Esophagus (tissue), 2 donors: Measurements from ENCODE around the gene DOK3. TPM values are rescaled to one million over a fixed set of nuclear protein-coding genes. Genes with fewer than 3 reads are reported as not detected.
A peak's percentile ranks its signal among the peaks of the same experiment; 100 is the strongest.
"Not testable (repeated sequence)": the region's sequence is repeated elsewhere in the genome, so short reads cannot be mapped to it uniquely, and the experiment has no call there.

Experiments
- H3K27ac ChIP-seq, 2 donors: one replicate each; pipeline ENCODE4 v1.5.1; 2013; ENCODE audit warnings: low read depth in 2 of 2, mild to moderate bottlenecking in 2 of 2, inconsistent platforms in 1 of 2, low read length in 1 of 2, moderate library complexity in 1 of 2
- H3K27me3 ChIP-seq, 2 donors: one replicate each; pipeline ENCODE4 v1.6.1; 2013; ENCODE audit warnings: low read length in 2 of 2, control low read depth in 1 of 2, mild to moderate bottlenecking in 1 of 2; ENCODE audit not compliant: insufficient read depth in 2 of 2, control insufficient read depth in 1 of 2
- H3K36me3 ChIP-seq, 2 donors: one replicate each; pipeline ENCODE4 v1.6.1; 2013; ENCODE audit warnings: low read length in 1 of 2; ENCODE audit not compliant: control insufficient read depth in 2 of 2, insufficient read depth in 2 of 2
- H3K4me1 ChIP-seq, 2 donors: one replicate each; pipeline ENCODE4 v1.6.1; 2013; ENCODE audit warnings: low read length in 1 of 2; ENCODE audit not compliant: control insufficient read depth in 2 of 2, insufficient read depth in 2 of 2
- H3K4me3 ChIP-seq, 2 donors: one replicate each; pipeline ENCODE4 v1.5.1; 2013; ENCODE audit warnings: low read length in 2 of 2, mild to moderate bottlenecking in 2 of 2, low read depth in 1 of 2, moderate library complexity in 1 of 2
- H3K9me3 ChIP-seq, 2 donors: one replicate each; pipeline ENCODE4 v1.6.1; 2013; ENCODE audit warnings: mild to moderate bottlenecking in 2 of 2, low read depth in 1 of 2, low read length in 1 of 2, moderate library complexity in 1 of 2; ENCODE audit not compliant: control insufficient read depth in 2 of 2, insufficient read depth in 1 of 2
- WGBS, 2 donors: extraction: QIAGEN DNeasy Blood & Tissue Kit; methylation state at CpG; one replicate each; pipeline ENCODE4 v1.1.7; 2013; 5-methylcytosine and 5-hydroxymethylcytosine counted together
- polyA plus RNA-seq, 2 donors: library from polyadenylated mRNA; stranded (reverse); fragments of 200-250 nt; gene quantifications; one replicate each; pipeline ENCODE4 v1.2.3, GENCODE V29; 2013
- donor health status: healthy with polysubstance abuse.
- donor health status: Bipolar disorder and iron deficiency.

The DOK3 gene
- polyA plus RNA-seq, 2 donors = 2.4 to 5.1 TPM

DNA sequence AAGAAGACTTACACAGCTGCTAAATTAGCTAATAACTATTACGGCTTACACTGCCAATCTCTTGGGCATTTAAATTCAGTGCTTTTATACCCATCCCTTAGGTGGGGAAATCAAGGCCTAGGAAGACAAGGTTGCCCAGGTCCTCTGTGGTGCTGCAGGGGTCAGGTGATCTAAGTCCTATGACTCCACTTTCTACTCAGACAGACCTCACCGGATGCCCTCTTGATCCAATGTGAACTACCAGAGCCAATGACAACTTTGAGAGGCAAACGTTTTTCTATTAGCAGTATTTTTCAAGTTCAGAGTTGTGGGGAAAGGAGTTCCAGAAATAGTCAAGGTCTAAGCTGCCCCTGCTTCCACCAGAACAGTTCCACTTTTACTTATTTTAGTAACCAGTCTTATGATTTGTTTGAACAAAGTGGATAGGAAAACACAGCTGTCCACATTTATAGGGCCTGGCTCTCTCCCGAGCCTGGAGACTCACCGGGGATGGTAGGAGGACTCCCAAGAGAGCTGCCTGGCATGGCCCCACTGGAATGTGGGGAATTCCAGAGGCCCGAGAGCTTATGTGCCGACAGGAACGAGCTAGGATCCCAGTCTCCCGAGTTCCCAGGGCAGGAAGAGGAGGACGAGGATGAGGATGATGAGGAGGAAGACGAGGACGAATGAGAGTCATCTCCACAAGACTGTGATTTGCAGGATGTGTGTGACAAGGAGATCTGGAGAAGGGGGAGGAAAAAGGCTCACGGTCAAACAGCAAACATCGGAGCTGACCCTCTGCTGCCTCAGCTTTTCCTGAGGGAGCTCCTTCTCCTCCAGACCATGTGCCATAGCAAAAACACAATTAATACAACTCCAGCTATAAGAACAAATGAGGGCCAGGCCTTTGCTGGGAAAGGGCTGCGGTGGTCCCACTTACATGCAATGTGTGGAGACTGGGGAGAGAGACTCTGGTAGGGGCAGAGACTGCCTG lies 28.0 kb upstream of the DOK3 start:
- Histone ChIP-seq H3K27ac (peak overlapping the region; percentile 45 to 51), H3K36me3 (peaks cover 3 to 26% of the 10 kb centered on the region in 2 donors)

DNA sequence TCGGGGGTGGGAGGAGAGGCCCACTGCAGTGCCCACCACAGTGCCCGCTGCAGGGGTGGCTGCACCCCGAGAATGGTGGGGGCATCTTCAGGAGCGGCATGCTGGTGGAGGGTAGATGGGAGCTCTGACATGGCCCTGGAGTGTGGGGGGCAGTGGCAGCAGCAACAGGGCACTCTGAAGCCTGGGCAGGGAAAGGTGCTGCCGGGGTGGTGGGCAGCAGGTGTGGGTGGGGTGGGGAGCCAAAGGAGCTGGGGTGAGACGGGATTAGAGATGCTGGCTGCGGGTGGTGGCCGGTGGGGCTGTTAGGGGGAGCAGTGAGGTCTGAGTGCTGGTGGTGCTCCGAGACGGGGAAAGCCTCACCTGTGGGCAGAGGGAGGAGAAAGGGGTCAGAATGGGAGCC lies 26.8 kb upstream of the DOK3 start:
- Histone ChIP-seq H3K27me3 (no peaks in the 10 kb centered on the region), H3K36me3 (peaks cover 3 to 34% of the 10 kb centered on the region in 2 donors)
- WGBS, 2 donors = 94 to 97% methylated on average over 10 of the region's 10 CpGs

More for the DNA sequence above, 28.0 kb upstream of the DOK3 start:
- Histone ChIP-seq H3K27me3 (no peaks in the 10 kb centered on the region), H3K9me3 (no peaks in the 10 kb centered on the region), H3K4me1 (peaks cover 0 to 6% of the 10 kb centered on the region in 2 donors), H3K4me3 (no peak overlapping the region)
- WGBS, 2 donors = 35 to 43% methylated on average over 15 of the region's 15 CpGs

DNA sequence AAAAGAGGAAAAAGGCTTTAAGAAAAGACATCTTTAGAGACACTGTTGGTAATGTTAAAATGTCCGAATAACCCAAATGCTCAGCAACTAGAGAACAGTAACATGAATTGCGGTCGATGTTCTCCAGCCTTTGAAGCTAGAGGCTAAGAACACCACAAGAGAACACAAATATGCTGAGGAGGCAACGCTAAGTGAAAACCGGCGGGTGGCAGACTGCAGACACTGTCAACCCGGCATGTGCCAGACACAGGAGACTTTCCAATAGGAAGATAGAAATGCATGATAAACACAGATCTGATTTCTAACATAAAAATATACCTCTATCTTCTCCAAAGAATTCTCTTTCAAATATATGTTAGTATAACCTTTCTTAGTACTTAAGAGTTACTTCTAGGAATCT lies 25.5 kb upstream of the DOK3 start:
- H3K4me3 ChIP-seq = no peak overlapping the region
- peaks cover 12 to 45% of the 10 kb centered on the region in 2 donors for H3K36me3 ChIP-seq
- WGBS, 2 donors = 94 to 95% methylated on average over 7 of the region's 7 CpGs
- H3K27ac ChIP-seq = no peak overlapping the region
- no peaks in the 10 kb centered on the region for H3K9me3 ChIP-seq
- H3K4me1 ChIP-seq = peaks cover 0 to 12% of the 10 kb centered on the region in 2 donors
- no peaks in the 10 kb centered on the region for H3K27me3 ChIP-seq

More for the DNA sequence above, 26.8 kb upstream of the DOK3 start:
- Histone ChIP-seq H3K4me3 (no peak overlapping the region), H3K27ac (peak overlapping the region in 1 of 2 donors; percentile 6), H3K4me1 (peaks cover 0 to 7% of the 10 kb centered on the region in 2 donors), H3K9me3 (no peaks in the 10 kb centered on the region)

DNA sequence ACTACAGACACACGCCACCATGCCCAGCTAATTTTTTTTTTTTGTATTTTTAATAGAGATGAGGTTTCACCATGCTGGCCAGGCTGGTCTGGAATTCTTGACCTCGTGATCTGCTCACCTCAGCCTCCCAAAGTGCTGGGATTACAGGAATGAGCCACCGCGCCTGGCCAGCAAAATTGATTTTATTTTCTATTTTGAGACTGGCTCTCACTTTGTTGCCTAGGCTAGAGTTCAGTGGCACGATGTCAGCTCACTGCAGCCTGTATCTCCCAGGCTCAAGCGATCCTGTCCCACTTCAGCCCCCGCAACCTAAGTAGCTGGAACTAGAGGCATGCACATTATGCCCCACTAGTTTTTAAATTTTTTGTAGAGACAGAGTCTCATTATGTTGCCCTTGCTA lies 24.8 kb upstream of the DOK3 start:
- peaks cover 12 to 52% of the 10 kb centered on the region in 2 donors for H3K36me3 ChIP-seq

GRCh38 chr5:177531209-177531940 lies 21.7 kb upstream of the DOK3 start:
- Histone ChIP-seq H3K27ac (peak overlapping the region; percentile 21 to 92), H3K36me3 (peaks cover 13 to 62% of the 10 kb centered on the region in 2 donors)

More for the DNA sequence above, 24.8 kb upstream of the DOK3 start:
- H3K4me1 ChIP-seq = peaks cover 0 to 14% of the 10 kb centered on the region in 2 donors
- H3K27me3 ChIP-seq, H3K9me3 ChIP-seq, H3K27ac ChIP-seq, H3K4me3 ChIP-seq: not testable (repeated sequence)
- 95 to 98% methylated on average over 7 of the region's 7 CpGs for WGBS, 2 donors

GRCh38 chr5:177530638-177531037 lies 21.0 kb upstream of the DOK3 start:
- H3K27me3 ChIP-seq = no peaks in the 10 kb centered on the region
- H3K4me1 ChIP-seq = peaks cover 0 to 8% of the 10 kb centered on the region in 2 donors
- peaks cover 14 to 62% of the 10 kb centered on the region in 2 donors for H3K36me3 ChIP-seq
- 64 to 78% methylated on average over 3 of the region's 3 CpGs for WGBS, 2 donors
- no peaks in the 10 kb centered on the region for H3K9me3 ChIP-seq
- no peak overlapping the region for H3K4me3 ChIP-seq
- H3K27ac ChIP-seq = peak overlapping the region in 1 of 2 donors; percentile 33

More at GRCh38 chr5:177531209-177531940, 21.7 kb upstream of the DOK3 start:
- Histone ChIP-seq H3K4me3 (no peak overlapping the region), H3K9me3 (no peaks in the 10 kb centered on the region), H3K4me1 (peaks cover 0 to 8% of the 10 kb centered on the region in 2 donors), H3K27me3 (no peaks in the 10 kb centered on the region)
- WGBS, 2 donors = 84 to 85% methylated on average over 27 of the region's 27 CpGs

- H3K9me3 ChIP-seq = no peaks in the 10 kb centered on the region
- H3K36me3 ChIP-seq = peaks cover 19 to 67% of the 10 kb centered on the region in 2 donors
- H3K4me3 ChIP-seq = no peak overlapping the region
- H3K27ac ChIP-seq = peak overlapping the region in 1 of 2 donors; percentile 84
- H3K4me1 ChIP-seq = peaks cover 0 to 8% of the 10 kb centered on the region in 2 donors
- H3K27me3 ChIP-seq = no peaks in the 10 kb centered on the region
- 74 to 76% methylated on average over 12 of the region's 12 CpGs for WGBS, 2 donors
Measured at GRCh38 chr5:177529247-177530203, 19.9 kb upstream of the DOK3 start.

- H3K27me3 ChIP-seq = no peaks in the 10 kb centered on the region
- no peak overlapping the region for H3K4me3 ChIP-seq
- WGBS, 2 donors = 83 to 86% methylated on average over 10 of the region's 10 CpGs
- H3K27ac ChIP-seq = no peak overlapping the region
- no peaks in the 10 kb centered on the region for H3K9me3 ChIP-seq
- peaks cover 0 to 8% of the 10 kb centered on the region in 2 donors for H3K4me1 ChIP-seq
- peaks cover 19 to 76% of the 10 kb centered on the region in 2 donors for H3K36me3 ChIP-seq
Measured at GRCh38 chr5:177528631-177529030, 19.0 kb upstream of the DOK3 start.
